Measurements from ENCODE around the gene SLAMF9. TPM values are rescaled to one million over a fixed set of nuclear protein-coding genes. Genes with fewer than 3 reads are reported as not detected.

Gene SLAMF9
- polyA plus RNA-seq, 1 donor (not counting 4 experiments of a cell fraction or from before 2014, with no cell fraction given) = 0.31 TPM

GRCh38 chr1:159979257-159979656 lies 25.2 kb upstream of the SLAMF9 start:
- peaks cover 1% of the 10 kb centered on the region for H3K79me2 ChIP-seq (ENCODE audit: control insufficient read depth, insufficient read depth, low read length)
- H3K27me3 ChIP-seq (ENCODE audit: control insufficient read depth, extremely low read depth, insufficient read depth, low read length) = no peaks in the 10 kb centered on the region
- no peak overlapping the region for H2AFZ ChIP-seq (ENCODE audit: control insufficient read depth, low read length)
- FAIRE-seq (no peak), DNase-seq (ENCODE audit: low read depth, low spot score) (no peak)
- no peak overlapping the region for H3K4me2 ChIP-seq (ENCODE audit: control insufficient read depth, extremely low read depth, insufficient read depth, low read depth, low read length)
- H3K4me3 ChIP-seq (ENCODE audit: control insufficient read depth in 2 of 3, extremely low read depth in 1 of 3, insufficient read depth in 2 of 3, low read depth in 1 of 3, low read length in 3 of 3) = no peak overlapping the region
- H4K20me1 ChIP-seq (ENCODE audit: control insufficient read depth, extremely low read depth, insufficient read depth, low read length) = peaks cover 5% of the 10 kb centered on the region
- H3K9me3 ChIP-seq (ENCODE audit: control insufficient read depth, low read depth, low read length) = no peaks in the 10 kb centered on the region
- H3K4me1 ChIP-seq (ENCODE audit: control insufficient read depth, extremely low read depth, insufficient read depth, low read length) = no peaks in the 10 kb centered on the region
- no peak overlapping the region for H3K27ac ChIP-seq (ENCODE audit: control insufficient read depth, insufficient read depth, low read length)
- peaks cover 30% of the 10 kb centered on the region in 2 experiments for H3K36me3 ChIP-seq (ENCODE audit: control insufficient read depth in 2 of 2, extremely low read depth in 1 of 2, insufficient read depth in 2 of 2, low read length in 2 of 2)
- TF ChIP-seq, protein P1, sequence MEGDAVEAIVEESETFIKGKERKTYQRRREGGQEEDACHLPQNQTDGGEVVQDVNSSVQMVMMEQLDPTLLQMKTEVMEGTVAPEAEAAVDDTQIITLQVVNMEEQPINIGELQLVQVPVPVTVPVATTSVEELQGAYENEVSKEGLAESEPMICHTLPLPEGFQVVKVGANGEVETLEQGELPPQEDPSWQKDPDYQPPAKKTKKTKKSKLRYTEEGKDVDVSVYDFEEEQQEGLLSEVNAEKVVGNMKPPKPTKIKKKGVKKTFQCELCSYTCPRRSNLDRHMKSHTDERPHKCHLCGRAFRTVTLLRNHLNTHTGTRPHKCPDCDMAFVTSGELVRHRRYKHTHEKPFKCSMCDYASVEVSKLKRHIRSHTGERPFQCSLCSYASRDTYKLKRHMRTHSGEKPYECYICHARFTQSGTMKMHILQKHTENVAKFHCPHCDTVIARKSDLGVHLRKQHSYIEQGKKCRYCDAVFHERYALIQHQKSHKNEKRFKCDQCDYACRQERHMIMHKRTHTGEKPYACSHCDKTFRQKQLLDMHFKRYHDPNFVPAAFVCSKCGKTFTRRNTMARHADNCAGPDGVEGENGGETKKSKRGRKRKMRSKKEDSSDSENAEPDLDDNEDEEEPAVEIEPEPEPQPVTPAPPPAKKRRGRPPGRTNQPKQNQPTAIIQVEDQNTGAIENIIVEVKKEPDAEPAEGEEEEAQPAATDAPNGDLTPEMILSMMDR (optimal IDR thresholded peaks at IDR 0.05 in 1 of 3, IDR thresholded peaks at IDR 0.05 in 1 of 3, conservative IDR thresholded peaks at IDR 0.05 in 1 of 3; ENCODE audit: extremely low read depth in 1 of 3, insufficient read depth in 2 of 3, low read length in 3 of 3) = no peak
- no peak for TF ChIP-seq EZH2 (IDR thresholded peaks at IDR 0.05; ENCODE audit: low read length)
- H3K9ac ChIP-seq (ENCODE audit: control insufficient read depth, extremely low read depth, insufficient read depth, low read length) = no peak overlapping the region
- dilution Hi-C loops (cut with MboI; ENCODE audit: extremely low pct_ligation_motif_present, low sequenced_read_pairs) = no loop called here
- peaks cover 5% of the 10 kb centered on the region for H3K9me1 ChIP-seq (ENCODE audit: control insufficient read depth, extremely low read depth, insufficient read depth, low read length)

GRCh38 chr1:159978107-159978398 lies 24.0 kb upstream of the SLAMF9 start:
- H4K20me1 ChIP-seq (ENCODE audit: control insufficient read depth, extremely low read depth, insufficient read depth, low read length) = peaks cover 8% of the 10 kb centered on the region
- no peaks in the 10 kb centered on the region for H3K27me3 ChIP-seq (ENCODE audit: control insufficient read depth, extremely low read depth, insufficient read depth, low read length)
- no peak overlapping the region for H3K4me3 ChIP-seq (ENCODE audit: control insufficient read depth in 2 of 3, extremely low read depth in 1 of 3, insufficient read depth in 2 of 3, low read depth in 1 of 3, low read length in 3 of 3)
- no peaks in the 10 kb centered on the region for H3K9me3 ChIP-seq (ENCODE audit: control insufficient read depth, low read depth, low read length)
- FAIRE-seq (no peak), DNase-seq (ENCODE audit: low read depth, low spot score) (no peak)
- TF ChIP-seq, protein P1 (optimal IDR thresholded peaks at IDR 0.05 in 1 of 3, IDR thresholded peaks at IDR 0.05 in 1 of 3, conservative IDR thresholded peaks at IDR 0.05 in 1 of 3; ENCODE audit: extremely low read depth in 1 of 3, insufficient read depth in 2 of 3, low read length in 3 of 3) = no peak
- TF ChIP-seq EZH2 (IDR thresholded peaks at IDR 0.05; ENCODE audit: low read length) = no peak
- H3K27ac ChIP-seq (ENCODE audit: control insufficient read depth, insufficient read depth, low read length) = no peak overlapping the region
- H3K9ac ChIP-seq (ENCODE audit: control insufficient read depth, extremely low read depth, insufficient read depth, low read length) = no peak overlapping the region
- peaks cover 5% of the 10 kb centered on the region for H3K9me1 ChIP-seq (ENCODE audit: control insufficient read depth, extremely low read depth, insufficient read depth, low read length)
- H3K4me2 ChIP-seq (ENCODE audit: control insufficient read depth, extremely low read depth, insufficient read depth, low read depth, low read length) = no peak overlapping the region
- peaks cover 29 to 30% of the 10 kb centered on the region in 2 experiments for H3K36me3 ChIP-seq (ENCODE audit: control insufficient read depth in 2 of 2, extremely low read depth in 1 of 2, insufficient read depth in 2 of 2, low read length in 2 of 2)
- dilution Hi-C loops (cut with MboI; ENCODE audit: extremely low pct_ligation_motif_present, low sequenced_read_pairs) = no loop called here
- peaks cover 1% of the 10 kb centered on the region for H3K79me2 ChIP-seq (ENCODE audit: control insufficient read depth, insufficient read depth, low read length)
- no peaks in the 10 kb centered on the region for H3K4me1 ChIP-seq (ENCODE audit: control insufficient read depth, extremely low read depth, insufficient read depth, low read length)
- H2AFZ ChIP-seq (ENCODE audit: control insufficient read depth, low read length) = no peak overlapping the region
